Measurements from ENCODE around the gene FLT3. TPM values are rescaled to one million over a fixed set of nuclear protein-coding genes. Genes with fewer than 3 reads are reported as not detected.

Gene FLT3
- total and polyA plus RNA-seq, 2 of the 13 experiments (the other 11 are each of a cell fraction or from before 2014, with no cell fraction given), result not detected

DNA sequence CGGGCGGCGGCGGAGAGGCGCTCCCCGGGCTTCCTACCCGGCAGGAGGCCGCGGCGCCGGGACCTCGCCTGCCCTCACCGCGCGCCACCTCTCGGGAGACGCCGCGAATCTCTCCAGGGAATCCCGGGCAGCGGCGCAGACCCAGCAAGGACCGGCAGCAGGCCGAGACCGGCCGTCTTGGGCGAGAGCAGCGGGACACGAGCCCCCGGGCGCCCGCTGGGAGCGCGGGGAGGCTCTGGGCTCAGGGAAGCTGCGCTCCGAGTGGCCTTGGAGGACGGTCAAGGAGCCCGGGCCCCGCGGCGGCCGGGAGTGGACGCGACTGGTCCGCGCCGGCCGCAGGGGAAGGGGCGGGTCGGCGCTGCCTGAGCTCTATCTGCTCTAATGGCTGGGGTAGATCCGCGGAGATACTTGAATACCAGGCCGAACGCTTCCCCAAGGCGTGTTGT is 145.9 kb downstream of the FLT3 start (continued):
- no peak for TF ChIP-seq REL (CRISPR knock-in tag; conservative IDR thresholded peaks at IDR 0.05)
- no peak for TF ChIP-seq NFKB2 (CRISPR knock-in tag; IDR thresholded peaks at IDR 0.05; ENCODE audit: borderline replicate concordance)
- no peak for TF ChIP-seq MNT (IDR thresholded peaks at IDR 0.05)
- no peak for TF ChIP-seq FOXP4 (CRISPR knock-in tag; IDR thresholded peaks at IDR 0.05)

DNA sequence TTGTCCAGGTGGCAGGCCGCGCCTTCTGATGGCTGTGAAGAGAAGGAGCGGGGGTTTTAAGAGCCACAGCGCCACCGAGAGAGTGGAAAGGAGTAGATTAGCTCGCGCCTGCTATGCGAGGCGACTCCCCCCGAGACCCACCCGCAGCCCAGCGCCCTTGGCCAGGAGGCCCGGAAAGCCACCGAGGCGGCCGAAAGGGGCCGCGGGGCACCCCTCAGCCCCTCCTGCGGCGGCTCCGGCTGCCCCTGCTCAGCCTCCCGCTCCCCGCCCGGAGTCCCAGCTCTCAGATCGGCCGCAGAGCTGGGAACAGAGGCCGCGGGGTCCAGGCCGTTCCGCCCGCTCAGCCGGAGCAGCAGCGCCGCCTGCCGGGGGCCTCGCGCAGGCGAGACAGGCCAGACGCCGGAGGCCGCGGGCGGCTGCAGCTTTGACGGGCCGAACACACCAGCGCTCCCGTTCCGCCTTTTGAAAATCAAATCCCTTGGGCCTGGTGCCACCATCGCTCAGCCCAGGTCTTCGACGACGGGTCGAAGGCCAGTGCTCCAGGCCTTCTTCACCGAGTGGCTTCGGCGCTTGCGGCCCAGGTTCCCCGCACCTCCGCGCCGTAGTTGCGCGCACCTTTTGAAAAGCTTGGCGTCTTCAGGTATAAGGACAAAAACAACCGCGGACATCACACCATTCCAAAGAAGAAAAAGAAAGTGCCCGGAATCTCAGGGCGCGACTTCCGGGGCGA is 146.5 kb downstream of the FLT3 start:
- intact Hi-C loops (cut with micrococcal nuclease; ENCODE audit: unreplicated experiment), result loop anchor here (1.0 kb wide), 1 partner anchor 85 kb away; no protein-coding TSS in a partner anchor
- Histone ChIP-seq H3K9ac (ENCODE audit: insufficient read depth, low read depth, low read length) (peak overlapping the region; percentile 42; the same call in 1 of the 2 replicates), H3K4me2 (ENCODE audit: low read depth, low read length) (peak overlapping the region; percentile 83), H3K79me2 (ENCODE audit: insufficient read depth, low read length) (no peaks in the 10 kb centered on the region), H3K36me3 (replicated peaks in 1 of 2; ENCODE audit: control insufficient read depth in 1 of 2, insufficient read depth in 2 of 2, low read length in 2 of 2) (no peaks in the 10 kb centered on the region), H3K4me3 (replicated peaks in 1 of 3; ENCODE audit: insufficient read depth in 1 of 3, low read depth in 2 of 3, low read length in 3 of 3) (peak overlapping the region; percentile 45 to 68 (median 53); a peak in 5 of 6 replicates), H3K27ac (ENCODE audit: extremely low read length, insufficient read depth, low read length) (no peak overlapping the region), H4K20me1 (ENCODE audit: insufficient read depth, low read length) (no peaks in the 10 kb centered on the region), H2AFZ (ENCODE audit: low read length) (peak overlapping the region; percentile 76), H3K27me3 (ENCODE audit: control insufficient read depth in 1 of 2, insufficient read depth in 2 of 2, low read length in 2 of 2) (peaks cover 0 to 4% of the 10 kb centered on the region in 2 experiments; a peak in 1 of 5 replicates), H3K4me1 (ENCODE audit: insufficient read depth, low read length) (peaks cover 26% of the 10 kb centered on the region), H3K9me3 (ENCODE audit: low read length) (no peaks in the 10 kb centered on the region)
- DNase-seq (ENCODE audit: low spot score) (peak; percentile 19), FAIRE-seq (no peak), ATAC-seq (peak; percentile 96)
- in situ Hi-C loops (cut with HindIII; ENCODE audit: extremely low pct_ligation_motif_present, low pct_unique_long_range_greater_than_20kb), result loop anchor here (25.0 kb wide), 1 partner anchor 992 kb away; no protein-coding TSS in a partner anchor
- CTCF ChIA-PET (ENCODE audit: low intra/inter-chr PET ratio, low total read pairs), result interaction anchor here (1.2 to 1.6 kb wide), 2 partner anchors 85 to 124 kb away, joined by 4 to 12 read pairs; no protein-coding TSS in a partner anchor
- no TSS peak for BruUV-seq (replicated peaks)
- 79% methylated on average over 26 of the region's 71 CpGs for WGBS (ENCODE audit: low lambda C conversion rate)
- POLR2A ChIA-PET, result interaction anchor here (2.0 kb wide), 1 partner anchor 8 kb away, joined by 9 read pairs; no protein-coding TSS in a partner anchor
- TF ChIP-seq ZFY (CRISPR knock-in tag; IDR thresholded peaks at IDR 0.05) (peak; percentile 63), SMYD3 (CRISPR knock-in tag; IDR thresholded peaks at IDR 0.05) (no peak), ZNF468 (CRISPR knock-in tag; IDR thresholded peaks at IDR 0.05) (no peak), NBN (conservative IDR thresholded peaks at IDR 0.05) (no peak), ZFP1 (CRISPR knock-in tag; IDR thresholded peaks at IDR 0.05) (no peak), ZNF124 (CRISPR knock-in tag; IDR thresholded peaks at IDR 0.05) (no peak), SALL1 (CRISPR knock-in tag; IDR thresholded peaks at IDR 0.05) (0 out of 2 replicates have a peak, but pooled peaks have one; percentile 16), ZNF580 (CRISPR knock-in tag; IDR thresholded peaks at IDR 0.05; ENCODE audit: borderline replicate concordance, low read depth) (no peak), MATR3 (CRISPR knock-in tag; IDR thresholded peaks at IDR 0.05) (no peak), SMARCC2 (IDR thresholded peaks at IDR 0.05) (no peak), ASH2L (IDR thresholded peaks at IDR 0.05; ENCODE audit: insufficient read length, low read depth, low read length) (no peak), ZNF17 (CRISPR knock-in tag; IDR thresholded peaks at IDR 0.05) (no peak), ZNF776 (CRISPR knock-in tag; IDR thresholded peaks at IDR 0.05) (no peak), JARID2 (CRISPR knock-in tag; IDR thresholded peaks at IDR 0.05; ENCODE audit: insufficient replicate concordance) (no peak)
- TF ChIP-seq, protein P1, sequence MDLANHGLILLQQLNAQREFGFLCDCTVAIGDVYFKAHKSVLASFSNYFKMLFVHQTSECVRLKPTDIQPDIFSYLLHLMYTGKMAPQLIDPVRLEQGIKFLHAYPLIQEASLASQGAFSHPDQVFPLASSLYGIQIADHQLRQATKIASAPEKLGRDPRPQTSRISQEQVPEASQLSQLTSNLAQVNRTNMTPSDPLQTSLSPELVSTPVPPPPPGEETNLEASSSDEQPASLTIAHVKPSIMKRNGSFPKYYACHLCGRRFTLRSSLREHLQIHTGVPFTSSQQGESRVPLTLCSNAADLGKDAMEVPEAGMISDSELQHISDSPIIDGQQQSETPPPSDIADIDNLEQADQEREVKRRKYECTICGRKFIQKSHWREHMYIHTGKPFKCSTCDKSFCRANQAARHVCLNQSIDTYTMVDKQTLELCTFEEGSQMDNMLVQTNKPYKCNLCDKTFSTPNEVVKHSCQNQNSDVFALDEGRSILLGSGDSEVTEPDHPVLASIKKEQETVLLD (CRISPR knock-in tag; IDR thresholded peaks at IDR 0.05; ENCODE audit: low read depth), result no peak
